22Rv1 (cell line): ENCODE data around the gene TPST2.

Experiments used
- CTCF ChIP-seq: fragments of 450-650 bp; IDR thresholded peaks from 2 replicates; pipeline ENCODE4 v1.5.1; 2017; ENCODE audit warnings: mild to moderate bottlenecking
- ZFX ChIP-seq: fragments of 450-650 bp; IDR thresholded peaks from 2 replicates; pipeline ENCODE4 v1.6.1; 2017; ENCODE audit warnings: antibody characterized with exemption, borderline replicate concordance

- TF ChIP-seq CTCF (no peak), ZFX (no peak)
These were observed 112.6 kb downstream of the TPST2 start for GRCh38 chr22:26477341-26477731.
